GM18867 (cell line): ENCODE results near the gene CERK.
"Not testable (repeated sequence)": the region's sequence is repeated elsewhere in the genome, so short reads cannot be mapped to it uniquely, and the experiment has no call there.

Experiments
- ATAC-seq: cut with Tn5 transposase; IDR thresholded peaks from one replicate; pipeline ENCODE4 v1.9.1; 2021; ENCODE audit warnings: mild to moderate bottlenecking, moderate library complexity; ENCODE audit not compliant: unreplicated experiment

Gene CERK

DNA sequence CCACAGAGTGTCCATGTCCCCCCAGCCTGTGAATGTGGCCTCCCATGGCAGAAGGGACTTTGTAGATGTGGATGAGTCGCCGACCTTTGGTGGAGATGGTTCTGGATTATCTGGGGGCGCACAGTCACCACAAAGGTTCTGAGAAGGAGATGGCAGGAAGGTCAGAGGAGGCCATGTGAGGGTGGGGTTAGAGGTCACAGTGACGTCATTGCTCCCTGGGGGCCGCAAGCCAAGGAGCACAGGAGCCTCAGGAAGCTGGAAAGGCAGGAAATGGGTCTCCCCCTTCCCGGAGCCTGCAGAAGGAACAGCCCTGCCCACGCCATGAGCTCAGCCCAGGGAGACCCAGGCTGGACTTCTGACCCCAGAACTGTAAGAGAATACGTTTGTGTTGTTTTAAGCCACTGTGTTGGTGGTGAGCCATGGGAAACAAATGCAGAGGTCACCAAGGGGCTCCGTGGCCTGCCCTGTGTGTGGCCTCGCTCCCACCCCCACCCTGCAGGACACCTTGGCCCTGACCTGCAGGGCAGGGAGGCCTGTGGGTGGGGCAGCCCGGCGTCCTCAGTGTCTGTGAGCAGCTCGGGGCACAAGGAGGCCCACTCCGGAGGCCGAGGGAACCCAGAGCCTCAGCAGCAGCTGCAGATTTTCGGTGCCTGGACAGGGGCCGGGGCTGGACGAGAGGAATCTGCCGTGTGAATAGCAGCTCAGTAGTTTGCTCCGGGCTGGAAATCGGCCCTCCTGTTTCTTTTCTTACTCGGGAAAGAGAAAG is 85.8 kb downstream of the CERK start:
- ATAC-seq: no peak

DNA sequence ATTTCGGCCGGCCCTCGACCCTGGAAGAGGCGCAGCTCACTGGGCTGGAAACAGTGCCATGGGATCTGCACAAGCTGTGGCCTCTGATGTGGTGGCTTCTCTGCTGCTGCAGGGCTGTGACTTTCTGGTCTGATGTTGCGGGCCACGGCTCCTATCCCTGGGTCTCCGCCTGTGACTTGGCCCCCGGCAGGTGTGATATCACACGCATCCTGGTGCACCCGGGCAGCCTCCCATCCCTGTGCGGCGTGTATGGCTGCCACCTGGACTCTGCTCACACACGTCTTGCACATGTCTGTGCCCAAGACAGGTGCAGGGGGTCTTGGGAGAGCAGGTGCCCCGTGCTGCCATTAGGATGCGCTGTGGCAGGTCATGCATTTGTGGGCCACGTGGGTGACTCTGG is 86.7 kb downstream of the CERK start:
- no peak for ATAC-seq

DNA sequence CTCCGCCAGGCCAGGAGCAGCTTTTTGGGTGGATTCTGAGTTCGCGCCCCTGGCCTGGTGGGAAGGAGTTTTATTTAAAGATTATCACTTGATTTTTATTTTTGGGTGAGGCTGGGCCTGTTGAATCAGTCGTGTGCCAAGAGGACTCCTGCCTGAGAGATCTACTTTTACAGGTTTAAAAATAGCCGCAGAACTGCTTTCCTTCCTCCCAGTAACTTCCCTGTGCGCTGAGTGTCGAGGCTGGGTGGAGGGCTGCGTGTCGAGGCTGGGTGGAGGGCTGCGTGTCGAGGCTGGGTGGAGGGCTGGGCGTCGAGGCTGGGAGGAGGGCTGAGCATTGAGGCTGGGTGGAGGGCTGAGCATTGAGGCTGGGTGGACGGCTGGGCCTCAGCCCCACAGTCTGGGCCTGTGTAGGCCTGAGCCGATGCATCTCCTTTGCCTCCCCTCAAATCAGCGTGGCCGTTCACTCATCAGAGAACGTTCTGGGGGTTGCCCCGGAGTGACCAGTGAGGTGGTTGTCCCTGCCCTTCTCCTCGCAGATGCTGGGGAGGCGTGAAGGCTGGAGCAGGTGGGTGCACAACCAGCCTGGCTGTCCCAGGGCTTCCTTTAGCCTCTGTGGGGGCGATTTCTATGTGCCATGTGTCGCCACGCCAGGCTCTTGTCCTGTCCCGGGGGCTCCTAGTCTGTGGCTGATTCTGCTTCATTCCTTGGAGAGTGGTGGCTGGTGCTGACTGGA is 87.8 kb downstream of the CERK start:
- no peak for ATAC-seq

DNA sequence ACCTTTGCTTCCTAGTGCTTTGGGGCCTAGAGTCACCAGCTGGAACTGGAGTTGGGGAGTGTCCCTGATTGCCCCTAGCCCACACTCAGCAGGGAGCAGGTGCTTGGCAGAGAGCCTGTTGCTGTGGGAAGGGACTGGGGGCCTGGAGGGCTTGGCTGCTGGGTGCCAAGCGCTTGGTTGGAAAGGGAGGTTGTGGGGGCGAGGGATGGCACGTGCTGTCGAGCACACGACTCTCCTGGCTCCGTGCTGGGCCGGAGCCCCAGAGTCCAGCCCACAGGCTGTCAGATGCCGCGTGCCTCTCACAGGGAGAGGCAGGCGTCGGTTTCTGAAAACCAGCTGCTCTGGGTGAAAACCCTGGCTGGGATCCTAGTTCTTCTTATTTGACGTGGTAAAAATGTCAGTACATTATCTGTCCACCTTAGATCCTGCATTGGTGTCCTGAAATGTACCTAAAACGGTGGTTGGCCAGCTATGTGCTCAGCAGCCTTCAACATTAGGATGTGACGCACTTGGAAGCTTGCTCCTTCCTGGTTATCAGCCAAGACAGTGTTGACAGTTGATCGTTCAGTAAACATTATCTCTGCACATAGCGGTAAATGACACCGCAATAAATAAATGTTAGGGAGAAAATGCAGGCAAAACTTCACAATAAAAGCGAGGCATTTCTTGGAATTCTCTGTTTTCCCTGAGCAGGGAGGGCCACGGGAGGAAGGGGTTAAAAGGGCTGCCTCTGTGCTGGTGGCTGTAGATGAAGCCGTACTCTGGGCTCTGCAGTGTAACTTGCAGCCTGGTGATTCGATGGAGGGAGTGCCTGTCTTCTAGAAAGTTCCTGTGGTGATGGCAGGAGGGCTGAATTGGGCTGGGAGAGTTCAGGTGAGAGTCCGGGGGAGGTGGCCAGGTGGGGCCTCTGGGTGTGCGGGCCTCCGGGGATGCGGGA is 88.6 kb downstream of the CERK start:
- no peak for ATAC-seq

DNA sequence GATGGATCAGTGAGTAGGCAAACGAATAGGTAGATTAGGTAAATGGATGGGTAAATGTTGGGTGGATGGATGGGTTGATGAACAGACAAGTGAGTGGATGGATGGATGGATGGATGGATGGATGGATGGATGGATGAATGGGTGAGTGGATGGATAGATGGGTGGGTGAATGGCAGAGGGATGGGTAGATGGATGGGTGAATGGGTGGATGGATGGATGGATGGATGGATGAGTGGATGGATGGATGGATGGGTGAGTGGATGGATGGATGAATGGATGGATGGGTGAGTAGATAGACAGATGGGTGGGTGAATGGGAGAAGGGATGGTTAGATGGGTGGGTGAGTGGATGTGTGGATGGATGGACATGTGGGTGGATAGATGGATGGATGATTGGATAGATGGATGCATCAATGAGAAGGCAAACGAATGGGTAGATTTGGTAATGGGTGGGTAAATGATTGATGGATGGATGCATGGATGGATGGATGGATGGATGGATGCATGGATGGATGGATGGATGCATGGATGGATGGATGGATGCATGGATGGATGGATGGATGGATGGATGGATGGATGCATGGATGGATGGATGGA is 89.7 kb downstream of the CERK start:
- not testable (repeated sequence) for ATAC-seq

DNA sequence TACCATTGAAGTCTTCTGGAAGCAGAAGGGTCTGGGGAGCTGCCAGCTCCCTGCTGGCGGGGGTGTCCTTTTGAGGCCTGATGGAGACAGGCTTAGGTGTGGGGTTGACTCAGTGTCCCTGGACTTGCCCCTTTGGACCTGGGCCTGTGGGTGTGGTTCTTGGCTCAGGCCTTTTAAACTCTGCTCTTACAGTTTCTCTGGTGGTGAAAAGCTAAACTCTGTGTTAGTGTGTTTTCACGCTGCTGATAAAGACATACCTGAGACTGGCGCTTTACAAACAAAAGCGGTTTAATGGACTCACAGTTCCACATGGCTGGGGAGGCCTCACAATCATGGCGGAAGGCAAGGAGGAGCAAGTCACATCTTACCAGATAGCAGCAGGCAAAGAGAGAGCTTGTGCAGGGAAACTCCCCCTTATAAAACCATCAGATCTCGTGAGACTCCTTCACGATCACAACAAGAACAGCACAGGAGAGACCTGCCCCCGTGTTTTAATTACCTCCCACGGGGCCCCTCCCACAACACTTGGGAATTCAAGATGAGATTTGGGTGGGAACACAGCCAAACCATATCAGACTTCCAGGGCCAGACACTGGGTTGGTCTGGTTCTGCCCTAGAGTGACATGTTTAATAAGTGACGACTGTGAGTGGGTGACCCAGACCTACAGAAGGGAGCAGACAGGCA is 91.4 kb downstream of the CERK start:
- no peak for ATAC-seq

DNA sequence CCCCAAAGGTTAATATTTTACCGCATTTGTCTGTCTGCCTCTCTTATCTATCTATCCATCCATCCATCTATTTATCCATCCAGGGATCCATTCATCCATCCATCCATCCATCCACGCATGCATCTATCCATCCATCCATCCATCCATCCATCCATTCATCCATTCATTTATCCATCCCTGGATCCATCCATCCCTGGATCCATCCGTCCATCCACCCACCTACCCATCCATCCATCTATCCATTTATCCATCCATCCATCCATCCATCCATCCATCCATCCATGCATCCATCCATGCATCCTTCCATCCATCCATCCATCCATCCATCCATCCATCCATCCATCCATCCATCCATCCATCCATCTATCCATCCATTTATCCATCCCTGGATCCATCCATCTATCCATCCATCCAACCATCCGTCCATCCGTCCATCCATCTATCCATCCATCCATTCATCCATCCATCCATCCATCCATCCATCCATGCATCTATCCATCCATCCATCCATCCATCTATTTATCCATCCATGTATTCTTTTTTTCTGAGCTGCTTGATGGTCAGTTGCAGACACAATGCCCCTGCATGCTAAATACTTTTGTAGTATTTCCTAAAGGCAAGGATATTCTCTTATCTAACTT is 95.1 kb downstream of the CERK start:
- not testable (repeated sequence) for ATAC-seq

DNA sequence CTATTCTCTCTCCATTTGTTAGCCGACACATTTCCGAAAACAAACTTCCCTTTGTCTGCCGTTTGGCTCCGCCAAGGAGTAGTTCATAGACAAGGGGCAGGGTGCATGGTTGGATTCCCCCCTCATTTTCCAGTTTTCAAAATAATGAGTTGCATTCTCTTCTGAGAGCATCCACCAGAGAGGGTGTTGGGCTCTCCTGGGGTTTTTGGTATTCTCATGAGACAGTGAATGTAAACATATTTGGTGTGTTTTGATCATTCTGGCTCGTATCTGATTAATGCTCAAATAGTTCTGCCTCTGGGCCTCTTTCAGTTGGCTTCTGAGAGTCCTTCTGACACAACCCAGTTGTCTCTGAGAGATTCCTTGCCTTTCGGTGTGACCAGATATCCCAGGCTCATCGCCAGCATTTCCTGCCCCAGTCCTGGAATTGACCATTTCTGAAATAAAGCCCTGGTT is 96.2 kb downstream of the CERK start:
- no peak for ATAC-seq

DNA sequence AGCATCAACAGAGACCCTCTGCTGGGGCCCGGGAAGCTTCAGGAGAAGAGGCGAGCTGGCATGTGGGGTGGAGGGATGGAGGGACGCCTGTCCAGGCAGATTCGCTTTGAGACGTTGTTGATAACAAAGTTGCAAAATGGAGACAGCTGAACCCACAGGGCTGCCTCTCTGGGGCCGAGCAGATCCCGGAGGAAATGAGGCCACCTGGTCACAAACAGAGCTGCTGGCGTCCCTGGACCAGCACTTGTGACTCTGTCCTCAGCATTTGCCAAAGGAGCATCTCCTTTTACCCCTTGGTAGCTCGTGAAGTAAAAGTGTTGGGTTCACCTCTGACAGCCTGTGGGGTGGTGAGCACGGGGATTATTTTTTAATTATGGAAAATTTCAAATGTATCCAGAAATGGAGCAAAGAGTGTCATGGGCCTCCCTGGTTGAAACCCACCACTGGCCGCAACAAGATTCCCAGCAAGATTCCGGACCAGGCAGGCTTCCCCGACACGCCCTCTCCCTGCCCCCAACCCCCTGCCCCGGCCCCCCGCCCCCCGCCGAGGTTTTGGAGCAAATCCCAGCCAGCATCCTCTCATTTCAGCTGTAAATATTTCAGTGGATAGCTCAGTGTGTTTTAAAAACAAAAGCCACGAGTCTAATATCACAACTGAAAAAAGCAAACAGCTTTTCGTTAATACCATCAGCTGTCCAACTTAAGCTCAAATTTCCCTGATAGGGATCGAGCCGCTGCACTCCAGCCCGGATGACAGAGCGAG is 97.6 kb downstream of the CERK start:
- ATAC-seq: no peak

DNA sequence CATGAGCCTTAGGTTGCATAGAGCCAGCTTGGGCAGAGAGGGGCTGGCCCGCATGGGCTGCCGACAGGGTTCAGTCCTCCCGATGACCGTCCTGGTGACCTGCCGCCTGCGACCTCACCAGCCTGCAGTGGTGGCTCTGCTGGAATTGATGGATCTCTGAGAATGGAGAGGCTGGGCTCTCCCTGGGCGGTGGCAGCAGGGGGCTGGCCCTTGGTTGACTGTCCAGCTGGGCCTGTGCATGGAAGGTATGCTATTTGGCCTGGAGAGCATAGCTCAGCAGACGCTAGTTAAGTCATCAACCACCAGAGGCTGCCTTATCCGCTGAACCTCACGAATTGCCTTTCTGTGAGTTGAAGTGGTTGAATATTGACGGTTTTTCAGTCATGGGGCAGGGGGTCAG is 98.2 kb downstream of the CERK start:
- no peak for ATAC-seq

DNA sequence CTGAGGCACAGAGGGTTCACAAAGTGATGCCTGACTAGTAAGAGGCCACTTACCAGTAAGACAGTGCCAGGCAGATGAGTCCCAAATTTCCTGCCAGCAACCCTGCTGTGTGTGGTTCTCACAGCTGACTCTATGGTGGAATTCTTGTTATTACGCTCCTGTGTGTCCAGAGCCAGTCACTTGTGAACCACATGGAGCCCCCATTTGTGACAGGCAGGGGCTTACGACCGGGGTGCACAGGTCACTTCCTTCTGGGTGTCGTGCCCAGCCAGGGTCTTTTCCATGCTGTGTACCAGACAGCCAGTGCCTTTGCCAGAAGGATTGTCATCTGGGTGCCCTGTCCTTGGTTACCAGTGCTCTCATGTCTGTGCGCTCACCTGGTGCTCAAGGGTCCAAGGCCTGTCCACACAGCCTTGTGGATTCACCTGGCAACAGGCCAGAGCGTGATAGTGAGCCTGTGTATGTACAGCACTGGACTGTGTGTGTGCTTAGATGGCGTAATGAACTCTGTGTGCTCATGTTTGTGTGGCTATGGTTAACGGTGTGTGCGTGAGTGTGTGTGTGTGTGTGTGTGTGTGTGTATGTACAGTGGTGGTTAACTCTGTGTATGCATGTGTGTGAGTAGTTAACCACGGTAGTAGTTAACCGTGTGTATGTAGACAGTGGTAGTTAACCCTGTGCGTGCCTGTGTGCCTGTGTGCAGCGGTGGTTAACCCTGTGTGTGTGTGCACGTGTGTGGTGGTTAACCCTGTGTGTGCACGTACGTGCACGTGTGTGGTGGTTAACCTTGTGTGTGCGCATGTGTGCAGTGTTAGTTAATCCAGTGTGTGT is 99.2 kb downstream of the CERK start:
- ATAC-seq: no peak

DNA sequence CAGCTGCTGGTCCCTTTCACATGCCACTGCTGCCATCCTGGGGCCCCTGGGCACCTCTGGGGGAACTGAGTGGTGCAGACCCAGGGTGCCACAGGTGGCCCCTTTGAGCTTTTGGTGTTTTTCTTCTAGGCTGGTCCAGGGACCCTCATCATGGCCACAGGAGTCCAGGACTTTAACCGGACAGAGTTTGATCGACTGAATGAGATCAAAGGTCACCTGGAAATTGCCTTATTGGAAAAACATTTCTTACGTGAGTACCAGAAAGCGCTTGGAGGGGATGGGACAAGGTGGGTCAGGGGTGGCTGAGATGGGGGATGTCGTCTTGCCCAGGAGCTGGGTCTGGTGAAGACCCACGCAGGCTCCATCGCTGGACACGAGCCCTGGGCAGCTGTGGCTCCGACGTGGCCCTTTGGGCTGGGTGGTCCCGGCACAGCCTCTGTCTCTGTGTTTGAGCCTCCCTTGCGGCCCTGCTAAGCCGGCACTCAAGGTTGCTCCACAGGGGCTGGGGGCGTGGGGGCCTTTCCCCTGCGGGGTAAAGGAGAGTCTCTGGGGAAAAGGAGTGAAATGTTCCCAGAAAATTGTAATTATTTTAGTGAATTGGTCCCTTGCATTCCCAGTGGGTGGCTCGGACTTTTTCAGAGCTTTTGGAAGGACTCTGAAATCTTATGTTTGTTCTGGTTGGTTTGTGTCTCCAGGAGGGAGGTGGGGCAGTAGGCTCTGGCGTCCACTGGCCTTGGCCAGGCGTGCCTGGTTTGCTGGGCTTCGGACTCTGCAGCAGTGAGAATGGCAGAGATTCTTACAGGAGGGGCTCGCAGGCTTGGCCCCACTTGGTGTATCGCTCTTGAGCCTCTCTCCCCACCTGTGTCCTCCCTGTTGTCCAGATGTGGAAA is 100.1 kb downstream of the CERK start:
- no peak for ATAC-seq

DNA sequence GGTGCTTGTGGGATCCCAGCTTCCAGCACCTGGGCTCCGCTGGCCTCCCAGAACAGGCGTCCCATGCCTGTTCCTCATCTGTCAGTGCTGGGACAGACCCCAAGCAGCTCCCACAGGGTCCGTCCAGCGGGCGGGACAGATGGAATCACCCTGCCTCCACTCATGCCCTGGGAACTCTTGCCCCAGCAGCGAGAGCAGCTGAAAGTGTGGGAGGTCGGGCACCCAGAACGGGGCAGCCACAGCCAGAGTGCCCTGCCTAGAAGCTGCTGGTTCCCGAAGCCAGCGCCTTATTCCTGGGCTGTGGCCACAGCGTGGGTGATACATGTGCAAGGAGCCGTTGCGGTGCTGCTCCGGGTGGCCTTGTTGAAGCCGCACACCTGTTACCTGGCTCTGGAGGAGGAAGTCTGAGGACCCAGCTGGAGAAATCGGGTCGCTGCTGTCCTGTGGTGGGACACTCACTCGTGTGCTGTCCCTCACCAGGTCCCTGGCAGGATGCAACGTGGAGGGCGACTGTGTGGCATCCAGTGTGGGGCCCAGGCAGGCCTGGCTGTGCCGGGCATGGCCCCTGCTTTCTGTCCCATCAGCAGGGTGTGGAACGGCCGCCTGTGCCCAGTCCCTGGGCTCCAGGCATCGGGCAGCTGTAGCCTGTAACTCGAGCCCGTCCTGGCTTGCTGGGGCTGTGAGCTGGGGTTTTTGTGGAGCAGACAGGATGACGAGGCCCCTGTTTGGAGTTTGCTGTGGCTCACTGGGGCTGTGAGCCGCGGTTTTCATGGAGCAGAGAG is 101.6 kb downstream of the CERK start:
- no peak for ATAC-seq

DNA sequence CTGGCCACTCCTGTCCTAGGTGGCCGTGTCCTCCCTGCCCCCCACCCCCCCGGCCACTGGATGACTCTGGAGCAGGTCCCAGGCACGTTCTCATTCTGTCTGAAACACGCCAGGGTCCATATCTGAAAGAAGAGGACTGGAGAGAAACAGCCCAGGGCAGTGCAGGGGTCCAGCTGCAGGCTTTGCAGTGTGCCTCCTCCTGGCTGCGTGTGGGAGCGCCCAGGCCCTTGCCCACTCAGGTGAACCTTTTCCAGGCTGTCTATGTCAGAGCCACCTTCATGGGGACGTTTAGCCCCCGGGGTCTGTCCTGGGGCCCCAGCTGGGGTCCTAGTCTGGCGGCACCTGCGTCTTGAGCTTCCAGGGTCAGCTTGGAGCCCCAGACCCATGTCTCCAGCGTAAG is 102.3 kb downstream of the CERK start:
- ATAC-seq: no peak

DNA sequence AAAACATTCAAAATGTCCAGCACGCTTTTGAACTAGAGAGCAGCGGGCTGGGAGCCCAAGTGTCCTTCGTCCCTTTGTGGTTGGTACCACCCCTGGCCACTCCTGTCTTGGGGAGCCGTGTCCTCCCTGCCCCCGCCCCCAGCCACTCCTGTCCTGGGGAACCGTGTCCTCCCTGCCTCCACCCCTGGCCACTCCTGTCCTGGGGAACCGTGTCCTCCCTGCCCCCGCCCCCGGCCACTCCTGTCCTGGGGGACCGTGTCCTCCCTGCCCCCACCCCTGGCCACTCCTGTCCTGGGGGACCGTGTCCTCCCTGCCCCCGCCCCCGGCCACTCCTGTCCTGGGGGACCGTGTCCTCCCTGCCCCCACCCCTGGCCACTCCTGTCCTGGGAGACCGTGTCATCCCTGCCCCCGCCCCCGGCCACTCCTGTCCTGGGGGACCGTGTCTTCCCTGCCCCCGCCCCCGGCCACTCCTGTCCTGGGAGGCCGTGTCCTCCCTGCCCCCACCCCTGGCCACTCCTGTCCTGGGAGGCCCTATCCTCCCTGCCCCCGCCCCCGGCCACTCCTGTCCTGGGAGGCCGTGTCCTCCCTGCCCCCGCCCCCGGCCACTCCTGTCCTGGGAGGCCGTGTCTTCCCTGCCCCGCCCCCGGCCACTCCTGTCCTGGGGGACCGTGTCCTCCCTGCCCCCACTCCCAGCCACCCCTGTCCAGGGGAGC is 102.9 kb downstream of the CERK start:
- ATAC-seq: not testable (repeated sequence)
